ENCODE measurements around the gene TUBGCP2.

TUBGCP2 gene

DNA sequence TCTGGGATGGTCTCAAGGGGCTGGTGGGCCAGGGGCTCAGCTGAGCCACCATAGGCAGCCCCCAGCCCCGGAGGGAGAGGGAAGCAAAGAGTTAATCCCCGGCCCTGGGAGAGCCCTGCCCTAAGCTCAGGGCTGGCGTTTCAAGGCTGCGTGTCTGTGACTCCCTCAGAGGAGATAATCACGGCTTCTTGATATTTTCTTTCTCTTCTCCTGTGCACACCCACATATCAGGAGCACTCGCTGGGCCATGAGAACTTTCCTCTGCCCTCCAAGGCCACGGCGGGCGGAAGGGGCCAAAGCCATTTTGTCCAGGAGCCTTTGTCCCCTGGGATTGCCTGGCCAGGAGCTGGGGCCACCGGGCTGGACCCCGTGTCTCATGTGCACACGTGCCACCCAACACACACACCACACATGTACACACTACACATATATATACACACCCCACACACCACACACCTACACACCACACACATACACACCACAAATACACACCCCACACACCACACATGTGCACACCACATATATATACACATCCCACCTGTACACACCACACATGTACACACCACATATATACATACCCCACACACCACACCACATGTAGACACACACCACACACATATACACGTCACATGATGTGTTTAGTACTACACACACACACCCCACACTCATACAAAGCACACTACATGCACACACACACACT is 54.1 kb downstream of the TUBGCP2 start:
- Histone ChIP-seq H3K4me1 (peaks cover 6% of the 10 kb centered on the region), H3K27me3 (no peaks in the 10 kb centered on the region), H3K36me3 (no peaks in the 10 kb centered on the region), H3K4me3 (ENCODE audit: low read depth, low read length) (no peak overlapping the region), H3K9me3 (no peaks in the 10 kb centered on the region)
- DNase-seq, result no peak
- TF ChIP-seq, protein P1, sequence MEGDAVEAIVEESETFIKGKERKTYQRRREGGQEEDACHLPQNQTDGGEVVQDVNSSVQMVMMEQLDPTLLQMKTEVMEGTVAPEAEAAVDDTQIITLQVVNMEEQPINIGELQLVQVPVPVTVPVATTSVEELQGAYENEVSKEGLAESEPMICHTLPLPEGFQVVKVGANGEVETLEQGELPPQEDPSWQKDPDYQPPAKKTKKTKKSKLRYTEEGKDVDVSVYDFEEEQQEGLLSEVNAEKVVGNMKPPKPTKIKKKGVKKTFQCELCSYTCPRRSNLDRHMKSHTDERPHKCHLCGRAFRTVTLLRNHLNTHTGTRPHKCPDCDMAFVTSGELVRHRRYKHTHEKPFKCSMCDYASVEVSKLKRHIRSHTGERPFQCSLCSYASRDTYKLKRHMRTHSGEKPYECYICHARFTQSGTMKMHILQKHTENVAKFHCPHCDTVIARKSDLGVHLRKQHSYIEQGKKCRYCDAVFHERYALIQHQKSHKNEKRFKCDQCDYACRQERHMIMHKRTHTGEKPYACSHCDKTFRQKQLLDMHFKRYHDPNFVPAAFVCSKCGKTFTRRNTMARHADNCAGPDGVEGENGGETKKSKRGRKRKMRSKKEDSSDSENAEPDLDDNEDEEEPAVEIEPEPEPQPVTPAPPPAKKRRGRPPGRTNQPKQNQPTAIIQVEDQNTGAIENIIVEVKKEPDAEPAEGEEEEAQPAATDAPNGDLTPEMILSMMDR (IDR thresholded peaks at IDR 0.05; ENCODE audit: low read depth, low read length), result no peak

DNA sequence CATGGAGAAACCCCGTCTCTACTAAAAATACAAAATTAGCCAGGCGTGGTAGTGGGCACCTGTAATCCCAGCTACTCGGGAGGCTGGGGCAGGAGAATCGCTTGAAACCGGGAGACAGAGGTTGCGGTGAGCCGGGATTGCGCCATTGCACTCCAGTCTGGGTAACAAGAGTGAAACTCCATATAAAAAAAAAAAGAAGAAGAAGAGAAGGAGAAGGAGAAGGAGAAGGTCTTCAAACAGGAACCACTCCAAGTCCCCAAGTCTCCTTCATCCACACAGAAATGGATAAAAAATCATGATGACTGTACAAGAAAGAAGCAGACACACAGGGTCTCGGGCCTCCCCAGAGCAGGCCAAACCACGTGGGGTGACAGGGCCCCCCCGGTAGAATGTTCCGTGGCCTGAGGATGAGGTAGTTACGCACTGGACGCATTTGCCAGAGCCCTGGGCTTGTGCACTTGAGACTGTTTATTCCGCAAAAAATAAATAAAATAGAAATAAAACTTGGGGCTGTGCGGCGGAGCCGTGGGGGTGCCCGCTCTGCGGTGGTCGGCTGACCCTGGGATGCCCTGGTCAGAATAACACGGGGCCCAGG is 55.2 kb downstream of the TUBGCP2 start:
- no peaks in the 10 kb centered on the region for H3K27me3 ChIP-seq
- H3K9me3 ChIP-seq, result no peaks in the 10 kb centered on the region
- peaks cover 6% of the 10 kb centered on the region for H3K4me1 ChIP-seq
- no peaks in the 10 kb centered on the region for H3K36me3 ChIP-seq
- DNase-seq, result no peak
- TF ChIP-seq, protein P1 (IDR thresholded peaks at IDR 0.05; ENCODE audit: low read depth, low read length), result no peak
- no peak overlapping the region for H3K4me3 ChIP-seq (ENCODE audit: low read depth, low read length)

GRCh38 chr10:133252223-133252552 is 56.5 kb downstream of the TUBGCP2 start:
- no peaks in the 10 kb centered on the region for H3K36me3 ChIP-seq
- H3K27me3 ChIP-seq, result no peaks in the 10 kb centered on the region
- no peak overlapping the region for H3K4me3 ChIP-seq (ENCODE audit: low read depth, low read length)
- no peaks in the 10 kb centered on the region for H3K9me3 ChIP-seq
- TF ChIP-seq, protein P1 (IDR thresholded peaks at IDR 0.05; ENCODE audit: low read depth, low read length), result no peak
- no peaks in the 10 kb centered on the region for H3K4me1 ChIP-seq
- no peak for DNase-seq

DNA sequence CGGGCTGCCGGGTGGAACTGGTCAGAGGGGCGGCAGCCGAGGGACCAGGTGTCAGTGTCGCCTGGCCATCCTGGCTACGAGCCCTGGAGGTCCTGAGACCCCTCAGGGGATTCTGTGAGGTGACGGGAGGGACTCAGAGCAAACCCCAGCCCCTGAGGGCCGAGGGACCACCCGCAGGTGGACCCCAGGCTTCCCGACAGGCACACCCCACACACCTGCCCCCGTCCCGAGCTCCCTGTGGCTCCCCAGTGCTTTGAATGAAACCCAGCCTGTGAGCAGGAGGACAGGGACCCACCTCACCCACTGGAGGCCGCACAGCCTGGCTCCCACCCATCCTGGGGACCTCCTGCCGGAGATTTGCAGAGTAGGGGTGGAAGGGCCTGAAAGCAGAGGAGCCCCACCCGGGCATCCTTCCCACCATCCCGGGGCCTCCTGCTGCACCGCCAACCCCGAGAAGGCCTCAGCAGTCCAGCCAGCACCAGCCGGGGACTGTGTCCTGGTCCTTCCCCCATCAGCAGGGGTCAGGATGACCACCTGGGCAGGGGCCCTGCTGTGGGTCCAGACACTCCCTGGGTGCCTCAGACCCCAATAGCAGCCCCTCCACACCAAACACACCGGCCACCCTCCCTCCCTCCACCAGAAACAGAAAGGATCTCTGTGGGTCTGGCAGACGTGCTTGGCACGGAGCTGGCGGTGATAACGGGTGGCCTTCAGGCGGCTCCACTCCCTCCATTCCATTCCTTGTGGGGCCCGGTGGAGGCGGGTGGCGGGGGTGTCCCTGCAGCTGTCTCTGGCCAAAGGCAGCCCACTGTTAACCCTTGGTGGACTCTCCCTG is 57.1 kb downstream of the TUBGCP2 start:
- Histone ChIP-seq H3K4me1 (no peaks in the 10 kb centered on the region), H3K9me3 (no peaks in the 10 kb centered on the region), H3K27me3 (no peaks in the 10 kb centered on the region), H3K4me3 (ENCODE audit: low read depth, low read length) (no peak overlapping the region), H3K36me3 (no peaks in the 10 kb centered on the region)
- TF ChIP-seq, protein P1 (IDR thresholded peaks at IDR 0.05; ENCODE audit: low read depth, low read length), result no peak
- DNase-seq, result no peak

- H3K4me3 ChIP-seq (ENCODE audit: low read depth, low read length), result no peak overlapping the region
- no peaks in the 10 kb centered on the region for H3K4me1 ChIP-seq
- no peak for DNase-seq
- H3K9me3 ChIP-seq, result no peaks in the 10 kb centered on the region
- H3K27me3 ChIP-seq, result no peaks in the 10 kb centered on the region
- no peaks in the 10 kb centered on the region for H3K36me3 ChIP-seq
- TF ChIP-seq, protein P1 (IDR thresholded peaks at IDR 0.05; ENCODE audit: low read depth, low read length), result no peak
Observed at GRCh38 chr10:133249975-133250754, 58.5 kb downstream of the TUBGCP2 start.
